ENCODE data around the gene MARK4. TPM values are rescaled to one million over a fixed set of nuclear protein-coding genes. Genes with fewer than 3 reads are reported as not detected.
A peak's percentile ranks its signal among the peaks of the same experiment; 100 is the strongest.

The MARK4 gene
- total RNA-seq, 2 experiments from 2014 or later: 18.1 to 19.8 TPM

DNA sequence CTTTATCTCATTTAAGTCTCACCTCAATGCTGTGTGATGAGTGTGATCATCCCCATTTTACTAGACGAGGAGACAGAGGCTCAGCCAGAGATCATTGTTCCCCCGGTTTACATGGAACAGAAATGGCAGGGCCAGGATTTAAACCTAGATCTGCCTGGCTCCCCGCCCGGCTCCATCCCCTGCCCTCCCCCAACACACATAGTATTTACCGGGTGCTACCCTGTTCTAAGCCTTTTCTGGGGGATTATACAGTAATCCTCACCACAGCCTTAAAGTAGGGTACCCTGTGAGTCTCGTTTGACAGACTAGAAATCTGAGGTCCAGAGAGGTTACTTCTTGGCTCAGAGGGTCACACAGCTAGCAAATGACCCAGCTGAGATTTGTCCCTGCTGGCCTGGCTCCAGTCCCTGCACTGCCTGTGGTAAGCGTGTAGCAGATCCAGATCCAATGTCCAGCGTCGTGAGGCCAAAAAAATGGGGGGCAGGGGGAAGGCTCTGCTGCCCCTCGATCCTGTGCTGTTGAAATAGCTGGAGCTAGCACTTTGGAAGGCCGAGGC, 85.7 kb downstream of the MARK4 start:
- ATAC-seq (ENCODE audit: poor library complexity) (no peak), DNase-seq (no peak)
- Histone ChIP-seq H3K4me3 (ENCODE audit: low read length) (no peak overlapping the region), H3K27ac (ENCODE audit: low read depth in 1 of 2, low read length in 2 of 2) (no peak overlapping the region), H3K36me3 (ENCODE audit: insufficient read depth, low read length) (no peaks in the 10 kb centered on the region), H3K9me3 (ENCODE audit: control insufficient read depth in 1 of 2, insufficient read depth in 1 of 2, low read length in 2 of 2) (no peaks in the 10 kb centered on the region), H3K4me1 (ENCODE audit: insufficient read depth, low read length) (peaks cover 16% of the 10 kb centered on the region), H3K27me3 (ENCODE audit: control insufficient read depth in 1 of 2, insufficient read depth in 2 of 2, low read length in 2 of 2) (peaks cover 22 to 24% of the 10 kb centered on the region in 2 experiments)
- no peaks in the 10 kb centered on the region for H3K9me3 Mint-ChIP-seq
- no peak overlapping the region for H3K4me3 Mint-ChIP-seq
- TF ChIP-seq, protein P1, sequence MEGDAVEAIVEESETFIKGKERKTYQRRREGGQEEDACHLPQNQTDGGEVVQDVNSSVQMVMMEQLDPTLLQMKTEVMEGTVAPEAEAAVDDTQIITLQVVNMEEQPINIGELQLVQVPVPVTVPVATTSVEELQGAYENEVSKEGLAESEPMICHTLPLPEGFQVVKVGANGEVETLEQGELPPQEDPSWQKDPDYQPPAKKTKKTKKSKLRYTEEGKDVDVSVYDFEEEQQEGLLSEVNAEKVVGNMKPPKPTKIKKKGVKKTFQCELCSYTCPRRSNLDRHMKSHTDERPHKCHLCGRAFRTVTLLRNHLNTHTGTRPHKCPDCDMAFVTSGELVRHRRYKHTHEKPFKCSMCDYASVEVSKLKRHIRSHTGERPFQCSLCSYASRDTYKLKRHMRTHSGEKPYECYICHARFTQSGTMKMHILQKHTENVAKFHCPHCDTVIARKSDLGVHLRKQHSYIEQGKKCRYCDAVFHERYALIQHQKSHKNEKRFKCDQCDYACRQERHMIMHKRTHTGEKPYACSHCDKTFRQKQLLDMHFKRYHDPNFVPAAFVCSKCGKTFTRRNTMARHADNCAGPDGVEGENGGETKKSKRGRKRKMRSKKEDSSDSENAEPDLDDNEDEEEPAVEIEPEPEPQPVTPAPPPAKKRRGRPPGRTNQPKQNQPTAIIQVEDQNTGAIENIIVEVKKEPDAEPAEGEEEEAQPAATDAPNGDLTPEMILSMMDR (IDR thresholded peaks at IDR 0.05): no peak
- H3K27me3 Mint-ChIP-seq: peaks cover 34% of the 10 kb centered on the region
- H3K27ac Mint-ChIP-seq: no peak overlapping the region
- intact Hi-C loops (cut with DNase I, micrococcal nuclease): no loop called here
- no peaks in the 10 kb centered on the region for H3K36me3 Mint-ChIP-seq (ENCODE audit: low read depth)
- ChIA-PET CTCF (interaction anchor here (0.7 kb wide), 1 partner anchor 288 kb away, joined by 3 read pairs; no protein-coding TSS in a partner anchor), POLR2A (no interaction called here)
- H3K4me1 Mint-ChIP-seq (ENCODE audit: low read depth): no peaks in the 10 kb centered on the region

DNA sequence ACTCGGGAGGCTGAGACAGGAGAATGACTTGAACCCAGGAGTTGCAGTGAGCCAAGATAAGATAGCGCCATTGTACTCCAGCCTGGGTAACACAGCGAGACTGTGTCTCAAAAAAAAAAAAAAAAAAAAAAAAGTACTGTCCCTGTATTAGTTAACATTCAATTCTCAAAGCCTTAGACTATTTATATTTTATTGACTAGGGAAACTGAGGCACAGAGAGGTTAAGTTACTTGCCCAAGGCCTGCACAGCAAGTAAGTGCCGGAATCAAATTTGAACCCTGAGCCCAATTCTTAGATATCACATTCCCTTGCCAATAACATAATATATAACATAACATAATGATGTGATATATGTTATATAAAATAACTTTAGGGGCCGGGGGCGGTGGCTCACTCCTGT, 88.6 kb downstream of the MARK4 start:
- ATAC-seq (ENCODE audit: poor library complexity) (no peak), DNase-seq (no peak)
- H3K4me3 ChIP-seq (ENCODE audit: low read length): no peak overlapping the region
- Mint-ChIP-seq H3K27me3 (peaks cover 41% of the 10 kb centered on the region), H3K27ac (no peak overlapping the region), H3K4me1 (ENCODE audit: low read depth) (no peaks in the 10 kb centered on the region), H3K36me3 (ENCODE audit: low read depth) (no peaks in the 10 kb centered on the region), H3K4me3 (no peak overlapping the region), H3K9me3 (no peaks in the 10 kb centered on the region)
- POLR2A ChIA-PET: no interaction called here
- no peaks in the 10 kb centered on the region for H3K9me3 ChIP-seq (ENCODE audit: control insufficient read depth in 1 of 2, insufficient read depth in 1 of 2, low read length in 2 of 2)
- TF ChIP-seq, protein P1 (IDR thresholded peaks at IDR 0.05): no peak
- H3K4me1 ChIP-seq (ENCODE audit: insufficient read depth, low read length): peaks cover 16% of the 10 kb centered on the region
- peaks cover 32 to 33% of the 10 kb centered on the region in 2 experiments for H3K27me3 ChIP-seq (ENCODE audit: control insufficient read depth in 1 of 2, insufficient read depth in 2 of 2, low read length in 2 of 2)
- CTCF ChIA-PET: no interaction called here
- intact Hi-C loops (cut with DNase I, micrococcal nuclease): loop anchor here in 1 of 2 experiments (2.0 kb wide), 1 partner anchor 323 kb away; no protein-coding TSS in a partner anchor
- H3K27ac ChIP-seq (ENCODE audit: low read depth in 1 of 2, low read length in 2 of 2): no peak overlapping the region
- no peaks in the 10 kb centered on the region for H3K36me3 ChIP-seq (ENCODE audit: insufficient read depth, low read length)

DNA sequence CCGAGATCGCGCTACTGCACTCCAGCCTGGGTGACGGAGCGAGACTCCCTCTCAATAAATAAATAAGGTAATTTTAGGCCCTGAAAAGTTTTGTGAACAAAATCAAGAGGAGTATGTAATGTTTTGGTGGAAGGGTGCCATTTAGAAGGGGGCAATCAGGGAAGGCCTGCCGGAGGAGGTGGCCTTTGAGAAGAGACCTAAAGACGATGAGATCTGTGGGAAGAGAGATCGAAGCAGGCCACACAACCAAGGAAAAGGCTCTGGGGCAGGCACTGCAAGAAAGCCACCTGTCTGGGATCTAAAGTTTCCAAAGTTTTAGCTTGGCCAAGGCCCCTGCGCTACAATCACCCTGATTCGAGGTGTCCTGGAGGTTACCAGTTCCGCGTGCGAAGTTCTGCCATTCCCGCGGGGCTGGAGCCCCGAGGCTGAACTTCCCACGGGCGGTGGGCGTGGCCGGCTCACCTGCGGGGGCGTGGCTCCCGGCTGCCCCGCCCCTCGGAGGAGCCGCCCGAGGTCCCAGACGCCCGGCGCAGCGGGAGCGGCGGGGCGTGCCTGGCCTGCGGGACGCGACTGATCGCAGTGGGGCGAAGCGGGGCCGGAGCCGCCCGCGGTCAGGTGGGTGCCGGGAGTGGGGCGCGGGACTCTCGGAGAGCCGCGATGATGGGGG, 89.3 kb downstream of the MARK4 start, which contains the start of gene KLC3:
Gene KLC3 (plus strand): TSS at position 519 of the 667 bp plus-strand sequence. CDS start 4,792 bp downstream, outside the sequence.
- no peak within 1 kb of the TSS for H3K4me3 Mint-ChIP-seq
- no peak within 1 kb of the TSS for H3K4me3 ChIP-seq (ENCODE audit: low read length)
- no peak within 1 kb of the TSS for H3K27ac ChIP-seq (ENCODE audit: low read depth in 1 of 2, low read length in 2 of 2)
- peaks cover 45% of the 10 kb centered on the region for H3K27me3 Mint-ChIP-seq
- DNase-seq (peak in 12 of 14 experiments; percentile 7 to 70 (median 35)), ATAC-seq (ENCODE audit: poor library complexity) (peak; percentile 53)
- H3K36me3 ChIP-seq (ENCODE audit: insufficient read depth, low read length): no peaks in the 10 kb centered on the region
- H3K27me3 ChIP-seq (ENCODE audit: control insufficient read depth in 1 of 2, insufficient read depth in 2 of 2, low read length in 2 of 2): peaks cover 38% of the 10 kb centered on the region in 2 experiments
- H3K27ac Mint-ChIP-seq: no peak within 1 kb of the TSS
- ChIA-PET POLR2A (no interaction called here), CTCF (no interaction called here)
- H3K9me3 ChIP-seq (ENCODE audit: control insufficient read depth in 1 of 2, insufficient read depth in 1 of 2, low read length in 2 of 2): no peaks in the 10 kb centered on the region
- H3K4me1 ChIP-seq (ENCODE audit: insufficient read depth, low read length): peaks cover 16% of the 10 kb centered on the region
- H3K9me3 Mint-ChIP-seq: no peaks in the 10 kb centered on the region
- no peaks in the 10 kb centered on the region for H3K36me3 Mint-ChIP-seq (ENCODE audit: low read depth)
- TF ChIP-seq, protein P1 (IDR thresholded peaks at IDR 0.05): no peak
- intact Hi-C loops (cut with DNase I, micrococcal nuclease): no loop called here
- H3K4me1 Mint-ChIP-seq (ENCODE audit: low read depth): no peaks in the 10 kb centered on the region

Measured in CD4-positive, alpha-beta T cell (primary cell).